ENCODE data around the gene ZC3H7B. TPM values are rescaled to one million over a fixed set of nuclear protein-coding genes. Genes with fewer than 3 reads are reported as not detected.

ZC3H7B gene
- total RNA-seq, 1 experiment from 2014 or later, result 42.0 TPM

GRCh38 chr22:41260871-41261270 lies 40.5 kb upstream of the ZC3H7B start:
- Histone ChIP-seq H3K4me3 (replicated peaks in 1 of 2; ENCODE audit: low read depth in 1 of 2, low read length in 2 of 2) (no peak overlapping the region), H3K9me3 (ENCODE audit: control insufficient read depth in 1 of 2, insufficient read depth in 1 of 2, low read depth in 1 of 2, low read length in 2 of 2) (no peaks in the 10 kb centered on the region), H3K4me2 (ENCODE audit: low read length) (no peak overlapping the region), H3K79me2 (ENCODE audit: insufficient read depth, low read length) (peaks cover 60% of the 10 kb centered on the region; the same call in 1 of the 2 replicates), H3K27ac (ENCODE audit: low read depth, low read length) (no peak overlapping the region), H4K20me1 (ENCODE audit: insufficient read depth) (no peaks in the 10 kb centered on the region), H2AFZ (ENCODE audit: low read depth, low read length, poor library complexity, severe bottlenecking) (no peak overlapping the region), H3K9me2 (ENCODE audit: insufficient read depth) (no peaks in the 10 kb centered on the region), H3K36me3 (ENCODE audit: control insufficient read depth in 1 of 2, insufficient read depth in 2 of 2, low read length in 2 of 2) (peaks cover 69 to 75% of the 10 kb centered on the region in 2 experiments), H3K9ac (ENCODE audit: low read length) (no peak overlapping the region), H3K4me1 (ENCODE audit: control insufficient read depth in 1 of 2, insufficient read depth in 2 of 2, low read length in 2 of 2) (no peaks in the 10 kb centered on the region), H3K27me3 (ENCODE audit: insufficient read depth, low read length) (no peaks in the 10 kb centered on the region)
- TF ChIP-seq FOSL1 (IDR thresholded peaks at IDR 0.05; ENCODE audit: low read depth), result no peak
- no peak for TF ChIP-seq RAD21 (IDR thresholded peaks at IDR 0.05; ENCODE audit: low read depth)
- TF ChIP-seq SRF (IDR thresholded peaks at IDR 0.05; ENCODE audit: low read depth), result no peak
- TF ChIP-seq ATF3 (IDR thresholded peaks at IDR 0.05), result no peak
- TF ChIP-seq POLR2A (IDR thresholded peaks at IDR 0.05; ENCODE audit: borderline replicate concordance, extremely low read depth, insufficient read depth, insufficient read length), result no peak
- no peak for TF ChIP-seq EZH2phosphoT487 (IDR thresholded peaks at IDR 0.05; ENCODE audit: borderline replicate concordance)
- TF ChIP-seq MAX (IDR thresholded peaks at IDR 0.05), result no peak
- no peak for TF ChIP-seq REST (IDR thresholded peaks at IDR 0.05; ENCODE audit: low read depth)
- no peak for TF ChIP-seq JUND (IDR thresholded peaks at IDR 0.05)
- CTCF ChIA-PET, result interaction anchor here (1.4 kb wide), 1 partner anchor 338 kb away, joined by 3 read pairs; no protein-coding TSS in a partner anchor
- no TSS peak for BruUV-seq (replicated peaks)
- POLR2A ChIA-PET, result no interaction called here
- DNase-seq (ENCODE audit: low read depth, low spot score), result no peak
- RAD21 ChIA-PET (ENCODE audit: low non-redundant PET in 1 of 2, low total read pairs in 2 of 2, uncharacterized antibody in 2 of 2, unreplicated experiment in 2 of 2), result no interaction called here
- intact Hi-C loops (cut with micrococcal nuclease), result no loop called here
- no peak for ATAC-seq

Measured in HCT116 (cell line).